ENCODE results near the gene SRM.

The SRM gene

DNA sequence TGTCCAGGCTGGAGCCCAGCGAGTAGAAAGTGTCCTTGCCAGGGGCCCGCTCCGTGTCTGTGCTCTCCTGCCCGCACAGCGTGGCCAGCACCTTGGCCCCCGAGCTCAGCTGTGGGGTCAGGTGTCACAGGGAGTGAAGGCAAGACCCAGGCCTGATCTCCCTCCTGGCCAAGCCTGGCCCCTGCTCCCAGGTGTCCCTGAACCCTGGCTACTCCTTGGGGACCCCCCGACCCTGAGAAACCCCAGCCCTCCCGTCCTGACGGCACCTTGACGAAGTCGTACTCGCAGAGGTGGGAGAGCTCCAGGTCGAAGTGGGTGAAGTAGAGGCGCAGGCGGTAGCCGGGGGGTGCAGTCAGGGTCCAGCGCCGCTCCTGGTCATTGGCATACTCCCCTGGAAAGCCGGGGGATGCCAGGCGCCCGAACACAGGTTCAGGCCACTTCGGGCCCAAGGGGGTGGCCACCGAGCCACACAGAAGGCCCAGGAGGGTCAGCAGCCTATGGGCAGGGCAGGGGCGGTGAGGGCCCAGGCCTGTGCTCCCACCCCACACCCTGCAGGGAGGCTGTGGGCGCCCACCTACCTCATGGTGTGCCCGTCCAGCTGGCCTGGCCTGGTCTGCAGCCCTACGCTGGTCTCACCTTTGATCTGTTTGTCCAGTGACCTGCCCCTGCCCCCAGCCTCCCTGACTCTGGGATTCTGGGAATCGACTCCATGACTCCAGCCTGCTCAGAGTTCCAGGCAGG is 13.0 kb downstream of the SRM start, which contains the start of gene MASP2:
MASP2 (minus strand) TSS at position 615 of the 741 bp plus-strand sequence; CDS start at position 583, 32 bp downstream.
- Histone ChIP-seq H3F3A (ENCODE audit: insufficient read depth) (no peaks in the 10 kb centered on the region), H4K20me1 (ENCODE audit: low read depth, low read length) (no peaks in the 10 kb centered on the region), H3K9me2 (replicated peaks; ENCODE audit: insufficient read depth, low read length) (no peaks in the 10 kb centered on the region), H3K9ac (ENCODE audit: low read length) (no peak within 1 kb of the TSS), H3K4me3 (ENCODE audit: insufficient read depth, low read length, poor library complexity, severe bottlenecking) (no peak within 1 kb of the TSS), H3K79me2 (ENCODE audit: insufficient read depth, low read length) (no peaks in the 10 kb centered on the region), H3K27me3 (ENCODE audit: low read length) (no peaks in the 10 kb centered on the region), H3K27ac (ENCODE audit: low read depth, low read length) (no peak within 1 kb of the TSS), H2AFZ (ENCODE audit: low read depth, low read length, severe bottlenecking) (no peak within 1 kb of the TSS), H3K36me3 (ENCODE audit: low read length) (no peaks in the 10 kb centered on the region), H3K4me2 (ENCODE audit: low read depth, low read length, poor library complexity, severe bottlenecking) (no peak within 1 kb of the TSS), H3K9me3 (ENCODE audit: insufficient read depth, low read length) (no peaks in the 10 kb centered on the region)
- TF ChIP-seq, protein P1, sequence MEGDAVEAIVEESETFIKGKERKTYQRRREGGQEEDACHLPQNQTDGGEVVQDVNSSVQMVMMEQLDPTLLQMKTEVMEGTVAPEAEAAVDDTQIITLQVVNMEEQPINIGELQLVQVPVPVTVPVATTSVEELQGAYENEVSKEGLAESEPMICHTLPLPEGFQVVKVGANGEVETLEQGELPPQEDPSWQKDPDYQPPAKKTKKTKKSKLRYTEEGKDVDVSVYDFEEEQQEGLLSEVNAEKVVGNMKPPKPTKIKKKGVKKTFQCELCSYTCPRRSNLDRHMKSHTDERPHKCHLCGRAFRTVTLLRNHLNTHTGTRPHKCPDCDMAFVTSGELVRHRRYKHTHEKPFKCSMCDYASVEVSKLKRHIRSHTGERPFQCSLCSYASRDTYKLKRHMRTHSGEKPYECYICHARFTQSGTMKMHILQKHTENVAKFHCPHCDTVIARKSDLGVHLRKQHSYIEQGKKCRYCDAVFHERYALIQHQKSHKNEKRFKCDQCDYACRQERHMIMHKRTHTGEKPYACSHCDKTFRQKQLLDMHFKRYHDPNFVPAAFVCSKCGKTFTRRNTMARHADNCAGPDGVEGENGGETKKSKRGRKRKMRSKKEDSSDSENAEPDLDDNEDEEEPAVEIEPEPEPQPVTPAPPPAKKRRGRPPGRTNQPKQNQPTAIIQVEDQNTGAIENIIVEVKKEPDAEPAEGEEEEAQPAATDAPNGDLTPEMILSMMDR (IDR thresholded peaks at IDR 0.05; ENCODE audit: insufficient read depth, low read length, poor library complexity, severe bottlenecking) = no peak

DNA sequence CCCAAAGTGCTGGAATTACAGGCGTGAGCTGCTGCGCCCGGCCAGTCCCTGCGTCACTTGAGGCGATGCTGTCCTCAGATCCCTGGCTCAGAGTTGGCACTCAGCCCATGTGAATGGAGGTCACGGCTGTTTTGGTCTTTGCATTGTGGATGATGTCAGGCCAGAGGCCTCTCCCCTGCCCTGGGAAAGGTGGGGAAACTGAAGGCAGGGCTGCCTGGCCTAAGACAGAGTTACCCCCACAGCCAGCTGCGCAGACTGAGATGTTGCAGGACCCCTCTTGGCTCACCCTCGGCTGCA is 13.6 kb downstream of the SRM start:
- Histone ChIP-seq H3K79me2 (ENCODE audit: insufficient read depth, low read length) (no peaks in the 10 kb centered on the region), H2AFZ (ENCODE audit: low read depth, low read length, severe bottlenecking) (no peak overlapping the region), H3F3A (ENCODE audit: insufficient read depth) (no peaks in the 10 kb centered on the region), H3K9me2 (replicated peaks; ENCODE audit: insufficient read depth, low read length) (no peaks in the 10 kb centered on the region), H4K20me1 (ENCODE audit: low read depth, low read length) (no peaks in the 10 kb centered on the region), H3K36me3 (ENCODE audit: low read length) (no peaks in the 10 kb centered on the region), H3K4me3 (ENCODE audit: insufficient read depth, low read length, poor library complexity, severe bottlenecking) (no peak overlapping the region), H3K27ac (ENCODE audit: low read depth, low read length) (no peak overlapping the region), H3K9ac (ENCODE audit: low read length) (no peak overlapping the region), H3K27me3 (ENCODE audit: low read length) (no peaks in the 10 kb centered on the region), H3K9me3 (ENCODE audit: insufficient read depth, low read length) (no peaks in the 10 kb centered on the region), H3K4me2 (ENCODE audit: low read depth, low read length, poor library complexity, severe bottlenecking) (no peak overlapping the region)
- TF ChIP-seq, protein P1 (IDR thresholded peaks at IDR 0.05; ENCODE audit: insufficient read depth, low read length, poor library complexity, severe bottlenecking) = no peak
- TF ChIP-seq EZH2phosphoT487 (conservative IDR thresholded peaks at IDR 0.05; ENCODE audit: low read length) = no peak

DNA sequence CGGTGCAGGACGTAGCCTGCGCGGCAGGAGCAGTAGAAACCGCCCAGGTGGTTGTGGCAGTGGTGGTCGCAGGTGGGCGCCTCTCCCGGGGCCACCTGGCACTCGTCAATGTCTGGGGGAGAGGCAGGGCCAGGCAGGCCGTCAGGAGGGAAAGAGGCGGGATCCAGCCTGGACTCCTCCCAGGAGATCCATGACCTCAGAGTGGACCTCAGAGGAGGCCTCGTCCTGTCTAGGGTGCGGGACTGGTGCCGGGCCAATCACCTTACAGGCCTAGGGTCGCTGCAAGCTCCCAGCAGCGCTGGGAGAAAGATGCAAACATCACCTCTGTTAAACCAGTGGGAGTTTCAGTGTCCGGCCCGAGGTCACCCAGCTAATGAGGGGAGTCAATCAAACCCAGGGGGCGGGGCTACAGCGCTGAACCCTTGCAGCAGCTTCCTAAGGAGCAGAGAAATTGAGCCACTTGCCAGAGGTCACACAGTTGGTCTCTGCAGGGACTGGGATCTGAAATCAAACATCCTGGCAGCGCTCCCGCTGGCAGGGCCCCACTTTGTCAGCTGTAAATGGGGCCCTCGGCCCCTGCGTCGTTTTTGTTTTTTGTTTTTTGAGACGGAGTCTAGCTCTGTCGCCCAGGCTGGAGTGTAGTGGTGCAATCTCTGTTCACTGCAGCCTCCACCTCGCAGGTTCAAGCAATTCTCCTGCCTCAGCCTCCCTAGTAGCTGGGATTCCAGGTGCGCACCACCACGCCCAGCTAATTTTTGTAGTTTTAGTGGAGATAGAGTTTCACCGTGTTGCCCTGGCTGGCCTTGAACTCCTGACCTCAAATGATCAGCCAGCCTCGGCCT is 14.2 kb downstream of the SRM start:
- Histone ChIP-seq H3K4me3 (ENCODE audit: insufficient read depth, low read length, poor library complexity, severe bottlenecking) (no peak overlapping the region), H3K36me3 (ENCODE audit: low read length) (no peaks in the 10 kb centered on the region), H4K20me1 (ENCODE audit: low read depth, low read length) (no peaks in the 10 kb centered on the region), H3F3A (ENCODE audit: insufficient read depth) (no peaks in the 10 kb centered on the region), H3K9ac (ENCODE audit: low read length) (no peak overlapping the region), H3K4me2 (ENCODE audit: low read depth, low read length, poor library complexity, severe bottlenecking) (no peak overlapping the region), H2AFZ (ENCODE audit: low read depth, low read length, severe bottlenecking) (no peak overlapping the region), H3K27ac (ENCODE audit: low read depth, low read length) (no peak overlapping the region), H3K79me2 (ENCODE audit: insufficient read depth, low read length) (no peaks in the 10 kb centered on the region), H3K9me3 (ENCODE audit: insufficient read depth, low read length) (no peaks in the 10 kb centered on the region), H3K9me2 (replicated peaks; ENCODE audit: insufficient read depth, low read length) (no peaks in the 10 kb centered on the region), H3K27me3 (ENCODE audit: low read length) (no peaks in the 10 kb centered on the region)
- TF ChIP-seq EZH2phosphoT487 (conservative IDR thresholded peaks at IDR 0.05; ENCODE audit: low read length) = no peak
- TF ChIP-seq, protein P1 (IDR thresholded peaks at IDR 0.05; ENCODE audit: insufficient read depth, low read length, poor library complexity, severe bottlenecking) = no peak
